PC-3 (cell line): ENCODE results near the gene MTHFS. TPM values are rescaled to one million over a fixed set of nuclear protein-coding genes. Genes with fewer than 3 reads are reported as not detected.

Source experiments
- ATAC-seq: fragments of 200-7000 bp; cut with Tn5 transposase; 2 replicates; pipeline ENCODE4 v1.9.1; 2020; ENCODE audit warnings: mild to moderate bottlenecking, moderate library complexity
- BruUV-seq: library from RNA; stranded (reverse); fragments of 400-500 nt; replicated peaks from 2 replicates; lab custom pipeline; 2021; lab: Mats Ljungman, UMichigan
- CTCF ChIA-PET: fragments of 300-600 bp; sonication (Branson Sonifier 250); formaldehyde crosslinking; loops from one replicate; lab custom pipeline; 2022; ENCODE audit warnings: antibody characterized with exemption; lab: Charles Lee
- POLR2A ChIA-PET: fragments of 300-600 bp; sonication (Branson Sonifier 250); formaldehyde crosslinking; loops from one replicate; lab custom pipeline; 2022; ENCODE audit warnings: antibody characterized with exemption; ENCODE audit not compliant: unreplicated experiment; lab: Charles Lee
- DNase-seq: peaks from one replicate; pipeline ENCODE4 v3.0.0-alpha.2; 2015
- H2AFZ ChIP-seq: fragments of 300-600 bp; sonication (generic); 2 replicates; pipeline ENCODE4 v1.6.0; 2016; ENCODE audit warnings: antibody characterized with exemption, low read length
- H3F3A ChIP-seq: fragments of 300-600 bp; sonication (generic); one replicate; pipeline ENCODE4 v1.6.0; 2017; ENCODE audit warnings: antibody characterized with exemption, low read length, control low read depth, mild to moderate bottlenecking; ENCODE audit not compliant: unreplicated experiment
- H3K27ac ChIP-seq: fragments of 300-600 bp; sonication (generic); 2 replicates; pipeline ENCODE4 v1.5.1; 2016; ENCODE audit warnings: mild to moderate bottlenecking, low read length
- H3K27me3 ChIP-seq: fragments of 300-600 bp; sonication (generic); 2 replicates; pipeline ENCODE4 v1.6.1; 2016; ENCODE audit warnings: low read length, mixed read lengths
- H3K36me3 ChIP-seq: fragments of 300-600 bp; sonication (generic); 2 replicates; pipeline ENCODE4 v1.6.1; 2016; ENCODE audit warnings: low read depth, mixed run types, low read length, mixed read lengths
- H3K4me1 ChIP-seq: fragments of 300-600 bp; sonication (generic); 2 replicates; pipeline ENCODE4 v1.5.1; 2016; ENCODE audit warnings: low read length; ENCODE audit not compliant: insufficient read depth
- H3K4me2 ChIP-seq: fragments of 300-600 bp; sonication (generic); 2 replicates; pipeline ENCODE4 v1.6.0; 2016; ENCODE audit warnings: low read length
- H3K4me3 ChIP-seq: fragments of 300-600 bp; sonication (generic); 2 replicates; pipeline ENCODE4 v1.5.1; 2016; ENCODE audit warnings: mild to moderate bottlenecking, low read length, mixed read lengths
- H3K79me2 ChIP-seq: fragments of 300-600 bp; sonication (generic); 2 replicates; pipeline ENCODE4 v1.6.1; 2017; ENCODE audit warnings: low read length, mixed read lengths
- H3K9ac ChIP-seq: fragments of 300-600 bp; sonication (generic); 2 replicates; pipeline ENCODE4 v1.6.0; 2016; ENCODE audit warnings: mild to moderate bottlenecking, low read length
- H3K9me2 ChIP-seq: fragments of 300-600 bp; sonication (generic); replicated peaks from 2 replicates; pipeline ENCODE4 v1.6.1; 2016; ENCODE audit warnings: mixed run types, low read length, mixed read lengths
- H3K9me3 ChIP-seq: fragments of 300-600 bp; sonication (generic); 2 replicates; pipeline ENCODE4 v1.6.1; 2016; ENCODE audit warnings: low read length, mixed read lengths
- H4K20me1 ChIP-seq: fragments of 300-600 bp; sonication (generic); 2 replicates; pipeline ENCODE4 v1.6.1; 2016; ENCODE audit warnings: low read length, mixed read lengths
- CTCF ChIP-seq: fragments of 300-600 bp; sonication (generic); conservative IDR thresholded peaks from 2 replicates; pipeline ENCODE4 v1.5.1; 2017; ENCODE audit warnings: antibody characterized with exemption, low read depth, mild to moderate bottlenecking, low read length
- EZH2 ChIP-seq: fragments of 300-600 bp; sonication (generic); IDR thresholded peaks from one replicate; pipeline ENCODE4 v1.6.1; 2017; ENCODE audit warnings: antibody characterized with exemption, mild to moderate bottlenecking, low read length; ENCODE audit not compliant: unreplicated experiment
- EZH2phosphoT487 ChIP-seq: fragments of 300-600 bp; sonication (generic); IDR thresholded peaks from 2 replicates; pipeline ENCODE4 v1.6.1; 2018; ENCODE audit warnings: mild to moderate bottlenecking, antibody characterized with exemption, low read length, borderline replicate concordance
- intact Hi-C: fragments of 100-400 bp; cut with micrococcal nuclease; formaldehyde crosslinking; loops from 2 replicates; pipeline ENCODE4 v1.9.0; 2023
- total RNA-seq: library from RNA; depleted of rRNA; stranded (reverse); fragments of >200 nt; gene quantifications from 2 replicates; pipeline ENCODE4 v1.2.3, GENCODE V29; 2014

The MTHFS gene
- total RNA-seq, 1 experiment from 2014 or later = 28.8 TPM

- CTCF ChIA-PET = no interaction called here
- intact Hi-C loops = no loop called here
- POLR2A ChIA-PET = no interaction called here
- peaks cover 78% of the 10 kb centered on the region for H3K36me3 ChIP-seq
- H4K20me1 ChIP-seq = no peaks in the 10 kb centered on the region
- BruUV-seq = no TSS peak
- H3K4me1 ChIP-seq = no peaks in the 10 kb centered on the region
- no peak overlapping the region for H3K4me3 ChIP-seq
- no peaks in the 10 kb centered on the region for H3F3A ChIP-seq
- H3K79me2 ChIP-seq = no peaks in the 10 kb centered on the region
- no peak for TF ChIP-seq CTCF
- no peak for TF ChIP-seq EZH2phosphoT487
- no peak for TF ChIP-seq EZH2
- no peaks in the 10 kb centered on the region for H3K9me3 ChIP-seq
- no peak overlapping the region for H3K4me2 ChIP-seq
- H3K9ac ChIP-seq = no peak overlapping the region
- H2AFZ ChIP-seq = no peak overlapping the region
- H3K9me2 ChIP-seq = no peaks in the 10 kb centered on the region
- DNase-seq (no peak), ATAC-seq (no peak)
- H3K27ac ChIP-seq = no peak overlapping the region
- no peaks in the 10 kb centered on the region for H3K27me3 ChIP-seq
These were observed 15.6 kb downstream of the MTHFS start for GRCh38 chr15:79881254-79881653.

GRCh38 chr15:79878078-79878705, 18.6 kb downstream of the MTHFS start:
- no peak for DNase-seq
- Histone ChIP-seq H3K36me3 (peaks cover 74% of the 10 kb centered on the region), H3K27ac (no peak overlapping the region), H3K27me3 (no peaks in the 10 kb centered on the region), H3K4me2 (no peak overlapping the region), H3K9ac (no peak overlapping the region), H3K9me3 (0 out of 2 replicates have a peak, but pooled peaks cover 6% of the 10 kb centered on the region), H3K4me3 (no peak overlapping the region), H4K20me1 (no peaks in the 10 kb centered on the region), H3F3A (no peaks in the 10 kb centered on the region), H3K79me2 (peaks cover 7% of the 10 kb centered on the region; the same call in 1 of the 2 replicates), H2AFZ (no peak overlapping the region), H3K9me2 (no peaks in the 10 kb centered on the region), H3K4me1 (peaks cover 9% of the 10 kb centered on the region)
- BruUV-seq = no TSS peak
- intact Hi-C loops = no loop called here
- no peak for ATAC-seq
- CTCF ChIA-PET = no interaction called here
- POLR2A ChIA-PET = no interaction called here
- TF ChIP-seq CTCF = no peak
- TF ChIP-seq EZH2 = no peak
- no peak for TF ChIP-seq EZH2phosphoT487

GRCh38 chr15:79875213-79875612, 21.6 kb downstream of the MTHFS start:
- Histone ChIP-seq H3K9me2 (no peaks in the 10 kb centered on the region), H3K9me3 (0 out of 2 replicates have a peak, but pooled peaks cover 6% of the 10 kb centered on the region), H3K4me1 (peaks cover 9% of the 10 kb centered on the region), H3K36me3 (peaks cover 56% of the 10 kb centered on the region), H3F3A (no peaks in the 10 kb centered on the region), H3K9ac (no peak overlapping the region), H3K27ac (no peak overlapping the region), H3K4me3 (no peak overlapping the region), H4K20me1 (no peaks in the 10 kb centered on the region), H3K79me2 (peaks cover 7% of the 10 kb centered on the region; the same call in 1 of the 2 replicates), H2AFZ (no peak overlapping the region), H3K27me3 (no peaks in the 10 kb centered on the region), H3K4me2 (no peak overlapping the region)
- TF ChIP-seq EZH2phosphoT487 (no peak), EZH2 (no peak), CTCF (no peak)
- no peak for DNase-seq
- BruUV-seq = no TSS peak
- CTCF ChIA-PET = interaction anchor here (0.7 kb wide), 1 partner anchor 8 kb away, joined by 7 read pairs; no protein-coding TSS in a partner anchor
- POLR2A ChIA-PET = no interaction called here
- no peak for ATAC-seq
- intact Hi-C loops = no loop called here
